Tracheal epithelial cell (primary cell): ENCODE results near the gene DCBLD2. TPM values are rescaled to one million over a fixed set of nuclear protein-coding genes. Genes with fewer than 3 reads are reported as not detected.

Source experiments
- total RNA-seq: library from RNA; depleted of rRNA; stranded (reverse); fragments of >200 nt; gene quantifications from 2 replicates; pipeline ENCODE4 v1.2.1, GENCODE V29; 2014

Gene DCBLD2
- 88.0 and 335 TPM in 2 replicates for total RNA-seq

GRCh38 chr3:98901392-98902350, at the start of gene DCBLD2:
Gene DCBLD2, minus strand, starts transcription at chr3:98901695. Its CDS starts 369 bp downstream, at chr3:98901326.

DNA sequence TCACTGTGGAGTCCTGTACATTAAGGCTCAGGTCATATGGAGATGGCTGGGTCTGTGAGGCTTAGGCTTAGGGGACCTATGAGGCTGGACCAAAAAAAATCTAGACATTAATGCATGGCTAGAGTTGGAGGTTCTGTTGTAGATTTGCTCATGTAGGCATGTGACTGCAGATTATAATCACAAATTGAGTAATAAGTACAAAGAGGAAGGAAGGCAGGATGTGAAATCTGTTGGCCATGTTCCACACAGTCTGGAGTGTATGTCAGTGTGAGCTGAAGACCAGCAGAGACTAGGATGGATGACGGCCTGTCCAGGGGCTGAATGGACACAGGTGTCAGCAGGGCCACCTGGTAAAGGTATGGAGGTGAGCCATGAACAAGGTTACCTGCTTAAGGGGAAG, 138.4 kb downstream of the DCBLD2 start, which contains the start of gene ST3GAL6:
TSS of gene ST3GAL6 (plus strand) at position 265 of the 400 bp plus-strand sequence. CDS start 5,101 bp downstream, outside the sequence.

Other genes starting within 250 kb of the DCBLD2 start
- gene ST3GAL6, start 138.4 kb downstream of the DCBLD2 start, total RNA-seq: 5.8 and 11.6 TPM in 2 replicates